ENCODE data around the gene DDX54. TPM values are rescaled to one million over a fixed set of nuclear protein-coding genes. Genes with fewer than 3 reads are reported as not detected.
"Not testable (repeated sequence)": the region's sequence is repeated elsewhere in the genome, so short reads cannot be mapped to it uniquely, and the experiment has no call there.

Gene DDX54
- total RNA-seq, 1 donor from 2014 or later: 52.8 TPM

DNA sequence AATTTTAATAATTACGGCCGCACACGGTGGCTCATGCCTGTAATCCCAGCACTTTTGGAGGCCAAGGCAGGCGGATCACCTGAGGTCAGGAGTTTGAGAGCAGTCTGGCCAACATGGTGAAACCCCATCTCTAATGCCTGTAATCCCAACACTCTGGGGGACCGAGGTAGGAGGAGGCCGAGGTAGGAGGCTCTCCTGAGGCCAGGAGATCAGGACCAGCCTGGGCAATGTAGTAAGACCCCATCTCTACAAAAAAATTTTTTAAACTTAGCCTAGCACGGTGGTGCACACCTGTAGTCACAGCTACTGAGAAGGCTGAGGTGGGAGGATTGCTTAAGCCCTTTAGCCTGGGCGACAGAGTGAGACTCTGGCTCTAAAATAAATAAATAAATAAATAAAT lies 41.3 kb downstream of the DDX54 start:
- no peaks in the 10 kb centered on the region for H3K36me3 Mint-ChIP-seq (ENCODE audit: unreplicated experiment)
- H3K4me3 Mint-ChIP-seq (ENCODE audit: unreplicated experiment): no peak overlapping the region
- no peaks in the 10 kb centered on the region for H3K4me1 Mint-ChIP-seq (ENCODE audit: unreplicated experiment)
- H3K27ac Mint-ChIP-seq (ENCODE audit: unreplicated experiment): no peak overlapping the region
- peaks cover 15% of the 10 kb centered on the region for H3K27me3 Mint-ChIP-seq (ENCODE audit: unreplicated experiment)
- TF ChIP-seq, protein P1, sequence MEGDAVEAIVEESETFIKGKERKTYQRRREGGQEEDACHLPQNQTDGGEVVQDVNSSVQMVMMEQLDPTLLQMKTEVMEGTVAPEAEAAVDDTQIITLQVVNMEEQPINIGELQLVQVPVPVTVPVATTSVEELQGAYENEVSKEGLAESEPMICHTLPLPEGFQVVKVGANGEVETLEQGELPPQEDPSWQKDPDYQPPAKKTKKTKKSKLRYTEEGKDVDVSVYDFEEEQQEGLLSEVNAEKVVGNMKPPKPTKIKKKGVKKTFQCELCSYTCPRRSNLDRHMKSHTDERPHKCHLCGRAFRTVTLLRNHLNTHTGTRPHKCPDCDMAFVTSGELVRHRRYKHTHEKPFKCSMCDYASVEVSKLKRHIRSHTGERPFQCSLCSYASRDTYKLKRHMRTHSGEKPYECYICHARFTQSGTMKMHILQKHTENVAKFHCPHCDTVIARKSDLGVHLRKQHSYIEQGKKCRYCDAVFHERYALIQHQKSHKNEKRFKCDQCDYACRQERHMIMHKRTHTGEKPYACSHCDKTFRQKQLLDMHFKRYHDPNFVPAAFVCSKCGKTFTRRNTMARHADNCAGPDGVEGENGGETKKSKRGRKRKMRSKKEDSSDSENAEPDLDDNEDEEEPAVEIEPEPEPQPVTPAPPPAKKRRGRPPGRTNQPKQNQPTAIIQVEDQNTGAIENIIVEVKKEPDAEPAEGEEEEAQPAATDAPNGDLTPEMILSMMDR (IDR thresholded peaks at IDR 0.05): no peak
- DNase-seq (ENCODE audit: extremely low spot score, unreplicated experiment): no peak
- H3K9me3 Mint-ChIP-seq (ENCODE audit: unreplicated experiment): peaks cover 5% of the 10 kb centered on the region

DNA sequence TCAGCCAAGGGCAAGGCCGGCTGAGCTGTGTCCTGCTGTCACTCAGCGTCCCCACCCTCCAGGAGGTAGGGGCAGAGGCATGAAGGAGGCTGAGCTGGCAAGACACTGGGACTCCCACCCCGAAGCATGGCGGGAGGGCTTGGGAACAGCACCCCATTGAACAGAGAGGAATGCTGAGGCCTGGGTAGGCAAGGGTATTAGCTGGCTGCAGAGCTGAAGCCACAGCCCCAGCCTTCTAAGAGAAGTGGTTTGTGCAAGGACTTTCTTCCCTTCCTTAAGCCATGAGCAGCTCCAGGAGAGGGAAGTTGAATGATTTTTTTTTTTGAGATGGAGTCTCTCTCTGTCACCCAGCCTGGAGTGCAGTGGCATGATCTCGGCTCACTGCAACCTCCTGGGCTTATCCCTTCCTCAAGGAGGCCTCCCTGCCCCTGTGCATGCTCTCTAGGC lies 42.4 kb downstream of the DDX54 start:
- H3K9me3 Mint-ChIP-seq (ENCODE audit: unreplicated experiment): peaks cover 5% of the 10 kb centered on the region
- no peak overlapping the region for H3K4me3 Mint-ChIP-seq (ENCODE audit: unreplicated experiment)
- H3K36me3 Mint-ChIP-seq (ENCODE audit: unreplicated experiment): no peaks in the 10 kb centered on the region
- TF ChIP-seq, protein P1 (IDR thresholded peaks at IDR 0.05): no peak
- peaks cover 14% of the 10 kb centered on the region for H3K27me3 Mint-ChIP-seq (ENCODE audit: unreplicated experiment)
- H3K27ac Mint-ChIP-seq (ENCODE audit: unreplicated experiment): no peak overlapping the region
- DNase-seq (ENCODE audit: extremely low spot score, unreplicated experiment): no peak
- no peaks in the 10 kb centered on the region for H3K4me1 Mint-ChIP-seq (ENCODE audit: unreplicated experiment)

DNA sequence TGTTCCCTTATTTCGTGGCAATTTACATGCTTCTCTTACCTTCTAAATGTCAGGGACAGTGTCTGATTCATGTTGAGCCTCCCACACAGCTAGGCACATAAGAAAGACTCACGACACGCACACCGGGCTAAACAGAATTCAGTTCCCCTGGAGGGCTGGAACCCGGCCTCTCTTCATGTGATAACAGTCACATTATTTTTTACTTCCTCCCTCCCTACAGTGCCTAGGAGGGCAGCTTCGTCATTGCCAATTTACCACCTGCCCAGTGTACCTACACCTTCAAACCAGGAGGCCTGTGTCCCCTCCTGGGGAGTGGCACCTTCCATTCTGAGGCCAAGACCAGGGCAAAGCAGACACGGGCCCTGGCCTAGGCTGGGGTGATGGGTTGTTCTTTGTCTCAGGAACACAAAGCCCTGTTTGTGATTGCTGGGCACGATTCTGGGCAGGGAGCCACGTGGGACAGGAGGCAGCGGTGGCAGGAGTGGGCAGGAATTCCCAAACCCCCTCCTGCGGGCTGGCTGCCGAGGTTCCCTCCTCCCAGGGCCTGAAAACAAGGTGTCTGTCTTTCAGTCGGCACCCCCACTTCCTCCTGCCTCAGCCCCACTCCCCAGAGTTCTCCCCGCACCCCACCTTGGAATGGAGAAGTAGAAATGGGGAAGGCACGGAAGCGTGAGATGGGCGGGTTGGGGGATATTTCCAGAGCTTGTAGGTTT lies 42.9 kb downstream of the DDX54 start:
- Mint-ChIP-seq H3K4me1 (ENCODE audit: unreplicated experiment) (no peaks in the 10 kb centered on the region), H3K27me3 (ENCODE audit: unreplicated experiment) (peaks cover 10% of the 10 kb centered on the region), H3K27ac (ENCODE audit: unreplicated experiment) (no peak overlapping the region), H3K4me3 (ENCODE audit: unreplicated experiment) (no peak overlapping the region), H3K36me3 (ENCODE audit: unreplicated experiment) (no peaks in the 10 kb centered on the region), H3K9me3 (ENCODE audit: unreplicated experiment) (peaks cover 3% of the 10 kb centered on the region)
- no peak for DNase-seq (ENCODE audit: extremely low spot score, unreplicated experiment)
- TF ChIP-seq, protein P1 (IDR thresholded peaks at IDR 0.05): no peak

DNA sequence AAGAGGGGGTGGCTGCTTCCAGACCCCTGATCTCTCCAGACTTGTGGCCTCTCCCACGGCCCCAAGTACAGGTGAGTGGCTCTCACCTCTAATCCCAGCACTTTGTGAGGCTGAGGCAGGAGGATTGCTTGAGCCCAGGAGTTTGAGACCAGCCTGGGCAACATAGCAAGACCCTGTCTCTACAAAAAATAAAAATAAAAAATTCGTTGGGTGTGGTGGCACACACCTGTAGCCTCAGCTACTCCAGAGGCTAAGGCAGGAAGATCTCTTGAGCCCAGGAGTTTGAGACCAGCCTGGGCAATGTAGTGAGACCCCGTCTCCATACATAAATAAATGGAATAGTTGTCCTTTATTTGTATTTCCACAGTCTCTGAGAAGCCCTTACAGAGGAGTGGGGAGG lies 43.6 kb downstream of the DDX54 start:
- not testable (repeated sequence) for H3K27ac Mint-ChIP-seq (ENCODE audit: unreplicated experiment); H3K27me3 Mint-ChIP-seq (ENCODE audit: unreplicated experiment); DNase-seq (ENCODE audit: extremely low spot score, unreplicated experiment); H3K9me3 Mint-ChIP-seq (ENCODE audit: unreplicated experiment); H3K4me1 Mint-ChIP-seq (ENCODE audit: unreplicated experiment); H3K4me3 Mint-ChIP-seq (ENCODE audit: unreplicated experiment); H3K36me3 Mint-ChIP-seq (ENCODE audit: unreplicated experiment)

DNA sequence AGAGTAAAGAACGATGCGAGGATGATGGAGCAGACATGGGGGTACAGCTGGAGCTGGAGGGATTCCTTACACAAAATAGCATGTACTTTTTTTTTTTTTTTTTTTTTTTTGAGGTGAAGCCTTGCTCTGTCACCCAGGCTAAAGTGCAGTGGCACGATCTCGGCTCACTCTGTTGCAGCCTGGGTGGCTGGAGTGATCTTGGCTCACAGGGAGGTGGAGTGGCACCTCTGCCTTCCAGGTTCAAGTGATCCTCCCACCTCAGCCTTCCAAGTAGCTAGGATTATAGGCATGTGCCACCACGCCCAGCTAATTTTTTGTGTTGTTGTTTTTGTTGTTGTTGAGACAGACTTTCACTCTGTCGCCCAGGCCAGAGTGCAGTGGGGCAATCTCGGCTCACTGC lies 44.6 kb downstream of the DDX54 start:
- TF ChIP-seq, protein P1 (IDR thresholded peaks at IDR 0.05): no peak
- H3K4me3 Mint-ChIP-seq (ENCODE audit: unreplicated experiment): no peak overlapping the region
- peaks cover 14% of the 10 kb centered on the region for H3K27me3 Mint-ChIP-seq (ENCODE audit: unreplicated experiment)
- H3K9me3 Mint-ChIP-seq (ENCODE audit: unreplicated experiment): no peaks in the 10 kb centered on the region
- no peak for DNase-seq (ENCODE audit: extremely low spot score, unreplicated experiment)
- peaks cover 2% of the 10 kb centered on the region for H3K4me1 Mint-ChIP-seq (ENCODE audit: unreplicated experiment)
- no peak overlapping the region for H3K27ac Mint-ChIP-seq (ENCODE audit: unreplicated experiment)
- no peaks in the 10 kb centered on the region for H3K36me3 Mint-ChIP-seq (ENCODE audit: unreplicated experiment)
